ENCODE data around the gene TADA2A. TPM values are rescaled to one million over a fixed set of nuclear protein-coding genes. Genes with fewer than 3 reads are reported as not detected.
A peak's percentile ranks its signal among the peaks of the same experiment; 100 is the strongest.
"Not testable (repeated sequence)": the region's sequence is repeated elsewhere in the genome, so short reads cannot be mapped to it uniquely, and the experiment has no call there.

TADA2A gene
- total and polyA plus RNA-seq, 7 experiments from 2014 or later = 7.4 to 41.3 (median 19.4) TPM

GRCh38 chr17:37392024-37392590, 14.6 kb upstream of the TADA2A start:
- no peaks in the 10 kb centered on the region for H3K9me3 Mint-ChIP-seq
- no peaks in the 10 kb centered on the region for H3K27me3 Mint-ChIP-seq

GRCh38 chr17:37393352-37393751, 13.3 kb upstream of the TADA2A start:
- no peak overlapping the region for H3K27ac Mint-ChIP-seq
- H3K27me3 Mint-ChIP-seq = no peaks in the 10 kb centered on the region
- ATAC-seq (no peak), DNase-seq (no peak)
- H3K4me3 Mint-ChIP-seq = no peak overlapping the region
- H3K36me3 Mint-ChIP-seq = peaks cover 0 to 5% (median 0%) of the 10 kb centered on the region in 5 donors
- H3K4me3 ChIP-seq (ENCODE audit: low read length) = no peak overlapping the region
- H3K4me1 ChIP-seq (ENCODE audit: control insufficient read depth in 2 of 2, insufficient read depth in 2 of 2, low read length in 2 of 2) = peaks cover 0 to 6% of the 10 kb centered on the region in 2 donors
- POLR2A ChIA-PET = no interaction called here
- no peaks in the 10 kb centered on the region for H3K9me3 Mint-ChIP-seq
- H3K27ac ChIP-seq (ENCODE audit: low read depth, low read length) = no peak overlapping the region
- intact Hi-C loops (cut with micrococcal nuclease) = no loop called here
- CTCF ChIA-PET = no interaction called here
- no peaks in the 10 kb centered on the region for H3K36me3 ChIP-seq (ENCODE audit: control insufficient read depth in 2 of 3, insufficient read depth in 3 of 3, low read length in 3 of 3)
- no peaks in the 10 kb centered on the region for H3K27me3 ChIP-seq (ENCODE audit: control insufficient read depth in 2 of 2, insufficient read depth in 2 of 2, low read length in 2 of 2)
- H3K4me1 Mint-ChIP-seq = peaks cover 6 to 25% (median 17%) of the 10 kb centered on the region in 7 donors
- no peaks in the 10 kb centered on the region for H3K9me3 ChIP-seq (ENCODE audit: control insufficient read depth in 2 of 3, low read length in 3 of 3)

More at GRCh38 chr17:37392024-37392590, 14.6 kb upstream of the TADA2A start:
- POLR2A ChIA-PET = interaction anchor here (0.6 to 1.1 kb wide), 2 partner anchors 11 to 1975 kb away, joined by 3 read pairs; no protein-coding TSS in a partner anchor
- H3K27ac Mint-ChIP-seq = peak overlapping the region in 3 of 9 donors; percentile 15 to 52 (median 47)
- peaks cover 0 to 21% (median 13%) of the 10 kb centered on the region in 7 donors for H3K4me1 Mint-ChIP-seq
- H3K27ac ChIP-seq (ENCODE audit: low read depth, low read length) = no peak overlapping the region
- H3K9me3 ChIP-seq (ENCODE audit: control insufficient read depth in 2 of 3, low read length in 3 of 3) = no peaks in the 10 kb centered on the region
- H3K27me3 ChIP-seq (ENCODE audit: control insufficient read depth in 2 of 2, insufficient read depth in 2 of 2, low read length in 2 of 2) = no peaks in the 10 kb centered on the region
- intact Hi-C loops (cut with micrococcal nuclease) = no loop called here
- peaks cover 0 to 6% of the 10 kb centered on the region in 2 donors for H3K4me1 ChIP-seq (ENCODE audit: control insufficient read depth in 2 of 2, insufficient read depth in 2 of 2, low read length in 2 of 2)
- H3K36me3 Mint-ChIP-seq = peaks cover 0 to 11% (median 0%) of the 10 kb centered on the region in 5 donors
- CTCF ChIA-PET = interaction anchor here (0.9 kb wide), 2 partner anchors 18 to 449 kb away, joined by 3 read pairs; no protein-coding TSS in a partner anchor
- H3K4me3 Mint-ChIP-seq = peak overlapping the region in 2 of 10 donors; percentile 25 to 27
- no peak overlapping the region for H3K4me3 ChIP-seq (ENCODE audit: low read length)
- DNase-seq (no peak), ATAC-seq (no peak)
- H3K36me3 ChIP-seq (ENCODE audit: control insufficient read depth in 2 of 3, insufficient read depth in 3 of 3, low read length in 3 of 3) = no peaks in the 10 kb centered on the region

DNA sequence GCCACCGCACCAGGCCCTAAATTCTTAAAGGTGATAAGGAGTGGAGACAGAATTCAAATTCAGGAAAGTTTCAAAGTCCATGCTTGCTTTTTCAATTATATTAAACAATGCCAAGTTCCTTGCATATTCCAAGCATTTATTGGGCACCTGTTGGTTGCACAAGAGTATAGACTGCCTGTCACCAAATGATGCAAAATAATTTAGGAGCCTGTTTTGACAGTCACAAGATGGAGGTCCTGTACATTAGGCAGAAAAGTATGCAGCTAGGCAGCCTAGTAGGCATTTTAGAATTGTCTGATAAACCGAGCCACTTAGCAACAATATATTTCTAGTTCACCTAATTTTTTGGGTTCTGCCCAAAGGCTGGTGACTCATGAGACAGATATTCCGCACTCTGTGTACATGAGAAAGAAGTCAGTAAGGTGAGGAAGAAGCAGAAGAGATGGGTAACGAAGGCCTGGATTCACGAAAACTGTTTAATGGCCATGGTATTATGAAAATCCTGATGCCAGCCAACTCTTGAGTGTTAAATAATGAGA, 7.4 kb upstream of the TADA2A start:
- Mint-ChIP-seq H3K36me3 (peaks cover 0 to 4% (median 0%) of the 10 kb centered on the region in 5 donors), H3K27me3 (no peaks in the 10 kb centered on the region), H3K4me1 (peaks cover 6 to 24% (median 12%) of the 10 kb centered on the region in 7 donors), H3K27ac (peak overlapping the region in 1 of 9 donors; percentile 4), H3K9me3 (no peaks in the 10 kb centered on the region), H3K4me3 (no peak overlapping the region)
- CTCF ChIA-PET = no interaction called here
- POLR2A ChIA-PET = no interaction called here
- no peak for ATAC-seq
- H3K9me3 ChIP-seq (ENCODE audit: control insufficient read depth in 2 of 3, low read length in 3 of 3) = no peaks in the 10 kb centered on the region
- H3K4me1 ChIP-seq (ENCODE audit: control insufficient read depth in 2 of 2, insufficient read depth in 2 of 2, low read length in 2 of 2) = no peaks in the 10 kb centered on the region
- no peak overlapping the region for H3K4me3 ChIP-seq (ENCODE audit: low read length)
- no peaks in the 10 kb centered on the region for H3K27me3 ChIP-seq (ENCODE audit: control insufficient read depth in 2 of 2, insufficient read depth in 2 of 2, low read length in 2 of 2)
- H3K36me3 ChIP-seq (ENCODE audit: control insufficient read depth in 2 of 3, insufficient read depth in 3 of 3, low read length in 3 of 3) = no peaks in the 10 kb centered on the region
- intact Hi-C loops (cut with micrococcal nuclease) = no loop called here
- DNase-seq = no peak
- H3K27ac ChIP-seq (ENCODE audit: low read depth, low read length) = no peak overlapping the region

- ATAC-seq (no peak), DNase-seq (no peak)
- ChIA-PET CTCF (no interaction called here), POLR2A (no interaction called here)
- Mint-ChIP-seq H3K27me3 (no peaks in the 10 kb centered on the region), H3K4me3 (no peak overlapping the region), H3K36me3 (peaks cover 0 to 10% (median 0%) of the 10 kb centered on the region in 5 donors), H3K27ac (no peak overlapping the region), H3K4me1 (peaks cover 12 to 34% (median 20%) of the 10 kb centered on the region in 7 donors), H3K9me3 (no peaks in the 10 kb centered on the region)
- Histone ChIP-seq H3K27ac (ENCODE audit: low read depth, low read length) (no peak overlapping the region), H3K27me3 (ENCODE audit: control insufficient read depth in 2 of 2, insufficient read depth in 2 of 2, low read length in 2 of 2) (no peaks in the 10 kb centered on the region), H3K9me3 (ENCODE audit: control insufficient read depth in 2 of 3, low read length in 3 of 3) (no peaks in the 10 kb centered on the region), H3K4me3 (ENCODE audit: low read length) (no peak overlapping the region), H3K36me3 (ENCODE audit: control insufficient read depth in 2 of 3, insufficient read depth in 3 of 3, low read length in 3 of 3) (no peaks in the 10 kb centered on the region), H3K4me1 (ENCODE audit: control insufficient read depth in 2 of 2, insufficient read depth in 2 of 2, low read length in 2 of 2) (peaks cover 0 to 4% of the 10 kb centered on the region in 2 donors)
- intact Hi-C loops (cut with micrococcal nuclease) = loop anchor here in 1 of 2 donors (10.0 kb wide), 1 partner anchor 796 kb away; the partner anchor contains the start of gene MRM1
These were observed 6.2 kb upstream of the TADA2A start for GRCh38 chr17:37400505-37400904.

- H3K27ac Mint-ChIP-seq = peak overlapping the region; percentile 5 to 93 (median 88)
- peaks cover 9 to 53% (median 39%) of the 10 kb centered on the region in 7 donors for H3K4me1 Mint-ChIP-seq
These were observed 1.2 kb upstream of the TADA2A start for GRCh38 chr17:37405522-37405921.

GRCh38 chr17:37405955-37406634, 591 bp upstream of the TADA2A start:
- POLR2A ChIA-PET = interaction anchor here (0.6 to 1.3 kb wide), 3 partner anchors 14 to 201 kb away, joined by 3 to 4 read pairs (median 3); no protein-coding TSS in a partner anchor
- intact Hi-C loops (cut with micrococcal nuclease) = loop anchor here (1.0 to 10.0 kb wide), 7 partner anchors 33 to 945 kb away; partner anchors contain the start of genes MRM1 (in 1 of the 2), SOCS7 (in 1 of the 2) and SYNRG (in 1 of the 2)
- Histone ChIP-seq H3K4me1 (ENCODE audit: control insufficient read depth in 2 of 2, insufficient read depth in 2 of 2, low read length in 2 of 2) (peaks cover 5 to 11% of the 10 kb centered on the region in 2 donors), H3K9me3 (ENCODE audit: control insufficient read depth in 2 of 3, low read length in 3 of 3) (no peaks in the 10 kb centered on the region), H3K27me3 (ENCODE audit: control insufficient read depth in 2 of 2, insufficient read depth in 2 of 2, low read length in 2 of 2) (no peaks in the 10 kb centered on the region), H3K27ac (ENCODE audit: low read depth, low read length) (peak overlapping the region; percentile 66), H3K4me3 (ENCODE audit: low read length) (peak overlapping the region; percentile 62), H3K36me3 (ENCODE audit: control insufficient read depth in 2 of 3, insufficient read depth in 3 of 3, low read length in 3 of 3) (peaks cover 0 to 6% (median 4%) of the 10 kb centered on the region in 3 experiments)
- Mint-ChIP-seq H3K4me1 (peaks cover 15 to 55% (median 44%) of the 10 kb centered on the region in 7 donors), H3K9me3 (peaks cover 0 to 2% (median 0%) of the 10 kb centered on the region in 11 donors), H3K27ac (peak overlapping the region; percentile 5 to 95 (median 88)), H3K27me3 (no peaks in the 10 kb centered on the region), H3K4me3 (peak overlapping the region; percentile 92 to 98 (median 95)), H3K36me3 (peaks cover 0 to 18% (median 0%) of the 10 kb centered on the region in 5 donors)
- CTCF ChIA-PET = no interaction called here
- no peak for DNase-seq
- ATAC-seq = peak; percentile 38

More at GRCh38 chr17:37405522-37405921, 1.2 kb upstream of the TADA2A start:
- H3K27me3 ChIP-seq (ENCODE audit: control insufficient read depth in 2 of 2, insufficient read depth in 2 of 2, low read length in 2 of 2); H3K4me3 ChIP-seq (ENCODE audit: low read length); CTCF ChIA-PET; DNase-seq; H3K27ac ChIP-seq (ENCODE audit: low read depth, low read length); H3K9me3 ChIP-seq (ENCODE audit: control insufficient read depth in 2 of 3, low read length in 3 of 3); H3K27me3 Mint-ChIP-seq; ATAC-seq; H3K9me3 Mint-ChIP-seq; H3K36me3 ChIP-seq (ENCODE audit: control insufficient read depth in 2 of 3, insufficient read depth in 3 of 3, low read length in 3 of 3): not testable (repeated sequence)
- POLR2A ChIA-PET = interaction anchor here (0.6 to 1.3 kb wide), 5 partner anchors 15 to 1530 kb away, joined by 3 to 4 read pairs (median 3); no protein-coding TSS in a partner anchor
- H3K36me3 Mint-ChIP-seq = peaks cover 0 to 16% (median 0%) of the 10 kb centered on the region in 5 donors
- H3K4me3 Mint-ChIP-seq = peak overlapping the region; percentile 92 to 98 (median 95)
- intact Hi-C loops (cut with micrococcal nuclease) = loop anchor here in 1 of 2 donors (10.0 kb wide), 1 partner anchor 801 kb away; the partner anchor contains the start of gene MRM1
- H3K4me1 ChIP-seq (ENCODE audit: control insufficient read depth in 2 of 2, insufficient read depth in 2 of 2, low read length in 2 of 2) = peaks cover 5 to 11% of the 10 kb centered on the region in 2 donors
